ENCODE measurements around the gene ENOX1. TPM values are rescaled to one million over a fixed set of nuclear protein-coding genes. Genes with fewer than 3 reads are reported as not detected.

ENOX1 gene
- total RNA-seq, 2 experiments from 2014 or later: 0.10 TPM; not detected in 1

- POLR2A ChIA-PET: no interaction called here
- CTCF ChIA-PET: no interaction called here
Measured at GRCh38 chr13:43684963-43685725, 101.6 kb downstream of the ENOX1 start.

GRCh38 chr13:43682701-43683100 is 104.1 kb downstream of the ENOX1 start:
- ChIA-PET POLR2A (no interaction called here), CTCF (no interaction called here)

- ChIA-PET CTCF (no interaction called here), POLR2A (no interaction called here)
Measured at GRCh38 chr13:43676320-43676719, 110.5 kb downstream of the ENOX1 start.

GRCh38 chr13:43675577-43675976 is 111.2 kb downstream of the ENOX1 start:
- ChIA-PET CTCF (no interaction called here), POLR2A (no interaction called here)

GRCh38 chr13:43669964-43670363 is 116.8 kb downstream of the ENOX1 start:
- ChIA-PET CTCF (no interaction called here), POLR2A (no interaction called here)

- POLR2A ChIA-PET: no interaction called here
- CTCF ChIA-PET: no interaction called here
Measured at GRCh38 chr13:43669101-43669500, 117.7 kb downstream of the ENOX1 start.

- CTCF ChIA-PET: no interaction called here
- POLR2A ChIA-PET: no interaction called here
Measured at GRCh38 chr13:43666403-43666802, 120.4 kb downstream of the ENOX1 start.

- ChIA-PET CTCF (no interaction called here), POLR2A (no interaction called here)
Measured at GRCh38 chr13:43665388-43665787, 121.4 kb downstream of the ENOX1 start.

GRCh38 chr13:43664700-43665191 is 122.0 kb downstream of the ENOX1 start:
- POLR2A ChIA-PET: no interaction called here
- CTCF ChIA-PET: interaction anchor here (0.6 to 0.8 kb wide), 2 partner anchors 141 to 180 kb away, joined by 4 read pairs; no protein-coding TSS in a partner anchor

GRCh38 chr13:43663474-43664090 is 123.2 kb downstream of the ENOX1 start:
- ChIA-PET CTCF (no interaction called here), POLR2A (no interaction called here)

- ChIA-PET POLR2A (no interaction called here), CTCF (no interaction called here)
Measured at GRCh38 chr13:43662976-43663375, 123.8 kb downstream of the ENOX1 start.

- CTCF ChIA-PET: no interaction called here
- POLR2A ChIA-PET: no interaction called here
Measured at GRCh38 chr13:43661161-43661830, 125.5 kb downstream of the ENOX1 start.

GRCh38 chr13:43657485-43657884 is 129.3 kb downstream of the ENOX1 start:
- ChIA-PET POLR2A (no interaction called here), CTCF (no interaction called here)

GRCh38 chr13:43653980-43654379 is 132.8 kb downstream of the ENOX1 start:
- POLR2A ChIA-PET: no interaction called here
- CTCF ChIA-PET: no interaction called here

GRCh38 chr13:43653395-43653794 is 133.4 kb downstream of the ENOX1 start:
- CTCF ChIA-PET: no interaction called here
- POLR2A ChIA-PET: no interaction called here

- CTCF ChIA-PET: no interaction called here
- POLR2A ChIA-PET: no interaction called here
Measured at GRCh38 chr13:43652760-43653159, 134.0 kb downstream of the ENOX1 start.

GRCh38 chr13:43650882-43651281 is 135.9 kb downstream of the ENOX1 start:
- POLR2A ChIA-PET: no interaction called here
- CTCF ChIA-PET: no interaction called here

- ChIA-PET POLR2A (no interaction called here), CTCF (no interaction called here)
Measured at GRCh38 chr13:43648733-43649132, 138.0 kb downstream of the ENOX1 start.

- CTCF ChIA-PET: no interaction called here
- POLR2A ChIA-PET: no interaction called here
Measured at GRCh38 chr13:43647471-43647870, 139.3 kb downstream of the ENOX1 start.

- POLR2A ChIA-PET: no interaction called here
Measured at GRCh38 chr13:43640476-43640875, 146.3 kb downstream of the ENOX1 start.

GRCh38 chr13:43631106-43631505 is 155.7 kb downstream of the ENOX1 start:
- POLR2A ChIA-PET: no interaction called here
- CTCF ChIA-PET: no interaction called here

More at GRCh38 chr13:43640476-43640875, 146.3 kb downstream of the ENOX1 start:
- CTCF ChIA-PET: no interaction called here

Measured in activated CD8-positive, alpha-beta memory T cell treated with anti-CD3 and anti-CD28 coated beads for 36 hours (primary cell).